Measurements from ENCODE around the gene SLC3A2.
A peak's percentile ranks its signal among the peaks of the same experiment; 100 is the strongest.
"Not testable (repeated sequence)": the region's sequence is repeated elsewhere in the genome, so short reads cannot be mapped to it uniquely, and the experiment has no call there.

The SLC3A2 gene

GRCh38 chr11:62880803-62881578 is at the start of gene SLC3A2:
Gene SLC3A2, plus strand, starts transcription at chr11:62880896. Its CDS starts 128 bp downstream, at chr11:62881024.
- peak; percentile 89 for DNase-seq

GRCh38 chr11:62830904-62831519 is 49.7 kb upstream of the SLC3A2 start:
- no peak for DNase-seq

- peak; percentile 96 for DNase-seq
These were observed 49.0 kb upstream of the SLC3A2 start, which contains the start of gene STX5 for GRCh38 chr11:62831520-62832335. Gene STX5, minus strand, starts transcription at chr11:62832051. Its CDS starts 808 bp downstream, at chr11:62831243.

- no peak for DNase-seq
These were observed 48.1 kb upstream of the SLC3A2 start, which contains the start of gene TEX54 for GRCh38 chr11:62832336-62833234. Gene TEX54, minus strand, starts transcription at chr11:62832841.

- no peak for DNase-seq
These were observed 45.4 kb upstream of the SLC3A2 start for GRCh38 chr11:62835336-62835735.

GRCh38 chr11:62839050-62839945 is 41.4 kb upstream of the SLC3A2 start, which contains the start of gene WDR74:
Gene WDR74, minus strand, starts transcription at chr11:62839590. Its CDS starts 20 bp downstream, at chr11:62839570.
- peak; percentile 88 for DNase-seq

- DNase-seq, result not testable (repeated sequence)
These were observed 39.9 kb upstream of the SLC3A2 start for GRCh38 chr11:62840721-62841360.

- DNase-seq, result peak; percentile 77
These were observed 39.1 kb upstream of the SLC3A2 start for GRCh38 chr11:62841361-62842170.

- DNase-seq, result no peak
These were observed 38.4 kb upstream of the SLC3A2 start for GRCh38 chr11:62842171-62842741.

- not testable (repeated sequence) for DNase-seq
These were observed 37.8 kb upstream of the SLC3A2 start for GRCh38 chr11:62842891-62843290.

- DNase-seq, result no peak
These were observed 37.2 kb upstream of the SLC3A2 start for GRCh38 chr11:62843466-62843865.

GRCh38 chr11:62844154-62844553 is 36.5 kb upstream of the SLC3A2 start:
- DNase-seq, result no peak

GRCh38 chr11:62846177-62846576 is 34.5 kb upstream of the SLC3A2 start:
- DNase-seq, result no peak

- DNase-seq, result no peak
These were observed 32.9 kb upstream of the SLC3A2 start for GRCh38 chr11:62847767-62848314.

GRCh38 chr11:62850911-62851806 is 29.5 kb upstream of the SLC3A2 start:
- no peak for DNase-seq

- no peak for DNase-seq
These were observed 28.7 kb upstream of the SLC3A2 start for GRCh38 chr11:62851807-62852522.

All from NCI-H2107 (cell line).